Gastroesophageal sphincter (tissue), 3 donors: ENCODE measurements around the gene STAT1.

Experiments used
- CTCF ChIP-seq, 4 experiments: fragments of 200-600 bp in 2 of 4; fragments of 450-650 bp in 2 of 4; sonication (generic) in 1 of 4; IDR thresholded peaks; one replicate each; pipeline ENCODE4 v1.5.1; 2017 to 2019; ENCODE audit warnings: antibody characterized with exemption in 4 of 4, mild to moderate bottlenecking in 2 of 4, moderate library complexity in 2 of 4
- EP300 ChIP-seq: sonication (generic); formaldehyde crosslinking; IDR thresholded peaks from one replicate; pipeline ENCODE4 v1.6.1; 2017; ENCODE audit warnings: antibody characterized with exemption, mild to moderate bottlenecking
- POLR2A ChIP-seq, 2 donors: fragments of 450-650 bp; IDR thresholded peaks; one replicate each; pipeline ENCODE4 v1.6.1; 2017; ENCODE audit warnings: antibody characterized with exemption in 2 of 2, mild to moderate bottlenecking in 2 of 2, moderate library complexity in 1 of 2
- POLR2AphosphoS5 ChIP-seq: sonication (generic); formaldehyde crosslinking; IDR thresholded peaks from one replicate; pipeline ENCODE4 v1.6.1; 2017; ENCODE audit warnings: antibody characterized with exemption

GRCh38 chr2:190964170-190964795 is 49.7 kb downstream of the STAT1 start:
- TF ChIP-seq CTCF (IDR thresholded peaks at IDR 0.05) (no peak), EP300 (no peak), POLR2AphosphoS5 (no peak), POLR2A (IDR thresholded peaks at IDR 0.05) (no peak)
